ENCODE data around the gene IL17B. TPM values are rescaled to one million over a fixed set of nuclear protein-coding genes. Genes with fewer than 3 reads are reported as not detected.

IL17B gene
- total and polyA plus RNA-seq, 2 donors (not counting 3 experiments of a cell fraction or from before 2014, with no cell fraction given), result not detected

- H3K79me2 ChIP-seq (ENCODE audit: control insufficient read depth, insufficient read depth, low read length), result no peaks in the 10 kb centered on the region
- no peak for DNase-seq (ENCODE audit: low read depth, low spot score)
- ChIA-PET POLR2A (no interaction called here), CTCF (no interaction called here)
- no peak overlapping the region for H3K9ac ChIP-seq (replicated peaks; ENCODE audit: extremely low read depth, insufficient read depth, low read length)
- dilution Hi-C loops (cut with MboI; ENCODE audit: extremely low pct_ligation_motif_present, low sequenced_read_pairs) (no loop called here), intact Hi-C loops (cut with micrococcal nuclease) (no loop called here)
- H3K4me1 ChIP-seq (ENCODE audit: control insufficient read depth, extremely low read depth, insufficient read depth, low read length), result no peaks in the 10 kb centered on the region
- H3K36me3 ChIP-seq (ENCODE audit: control insufficient read depth in 2 of 2, extremely low read depth in 1 of 2, insufficient read depth in 2 of 2, low read length in 2 of 2), result no peaks in the 10 kb centered on the region
- no peak overlapping the region for H2AFZ ChIP-seq (ENCODE audit: low read depth, low read length)
- BruUV-seq (replicated peaks), result no TSS peak
- no peak overlapping the region for H3K27ac ChIP-seq (ENCODE audit: insufficient read depth, low read depth, low read length)
- H3K9me1 ChIP-seq (replicated peaks; ENCODE audit: control insufficient read depth, extremely low read depth, insufficient read depth, low read length), result no peaks in the 10 kb centered on the region
- TF ChIP-seq MYC (IDR thresholded peaks at IDR 0.05; ENCODE audit: low read depth, low read length) (no peak), POLR2AphosphoS5 (IDR thresholded peaks at IDR 0.05; ENCODE audit: insufficient read depth, low read depth, low read length) (no peak), FOS (IDR thresholded peaks at IDR 0.05; ENCODE audit: borderline replicate concordance, insufficient read depth, low read length) (no peak), POLR2A (IDR thresholded peaks at IDR 0.05; ENCODE audit: low read depth, low read length) (no peak), EZH2 (IDR thresholded peaks at IDR 0.05; ENCODE audit: borderline replicate concordance, low read depth, low read length, severe bottlenecking) (no peak), GATA2 (IDR thresholded peaks at IDR 0.05; ENCODE audit: insufficient read depth, insufficient read length, low read depth, low read length) (no peak), JUN (IDR thresholded peaks at IDR 0.05; ENCODE audit: borderline replicate concordance, insufficient read depth, insufficient read length, low read depth) (no peak), MAX (IDR thresholded peaks at IDR 0.05; ENCODE audit: insufficient read depth, insufficient read length) (no peak)
- H3K4me3 ChIP-seq (replicated peaks in 1 of 3; ENCODE audit: insufficient read depth in 1 of 3, low read depth in 1 of 3, low read length in 3 of 3), result no peak overlapping the region
- peaks cover 0 to 1% of the 10 kb centered on the region in 2 experiments for H3K27me3 ChIP-seq (ENCODE audit: control insufficient read depth in 2 of 2, insufficient read depth in 2 of 2, low read length in 2 of 2)
- FAIRE-seq, result no peak
- H3K9me3 ChIP-seq (replicated peaks; ENCODE audit: control insufficient read depth, insufficient read depth, low read length), result no peaks in the 10 kb centered on the region
- no peaks in the 10 kb centered on the region for H4K20me1 ChIP-seq (replicated peaks; ENCODE audit: control insufficient read depth, extremely low read depth, insufficient read depth, low read length)
- H3K4me2 ChIP-seq (ENCODE audit: insufficient read depth, low read length), result no peak overlapping the region
These were observed 31.8 kb upstream of the IL17B start for GRCh38 chr5:149410721-149411432.

Data from endothelial cell of umbilical vein (primary cell).